Activated naive CD4-positive, alpha-beta T cell treated with anti-CD3 and anti-CD28 coated beads, Interleukin-2, amount 50 U/mL, for 24 hours (primary cell): Measurements from ENCODE around the gene PLA2G2E.

Experiments used
- H3K27ac Mint-ChIP-seq: one replicate; pipeline ENCODE4 v1.8.0; 2021; ENCODE audit warnings: mild to moderate bottlenecking, mixed read lengths
- H3K27me3 Mint-ChIP-seq: one replicate; pipeline ENCODE4 v1.8.0; 2021; ENCODE audit warnings: mixed read lengths
- H3K36me3 Mint-ChIP-seq: one replicate; pipeline ENCODE4 v1.8.0; 2021; ENCODE audit warnings: mixed read lengths
- H3K4me1 Mint-ChIP-seq: one replicate; pipeline ENCODE4 v1.8.0; 2021; ENCODE audit warnings: mixed read lengths
- H3K4me3 Mint-ChIP-seq: one replicate; pipeline ENCODE4 v1.8.0; 2021; ENCODE audit warnings: mild to moderate bottlenecking, mixed read lengths
- H3K9me3 Mint-ChIP-seq: one replicate; pipeline ENCODE4 v1.8.0; 2021; ENCODE audit warnings: mixed read lengths

PLA2G2E gene

GRCh38 chr1:19879227-19879626, 44.2 kb downstream of the PLA2G2E start:
- no peaks in the 10 kb centered on the region for H3K36me3 Mint-ChIP-seq
- no peak overlapping the region for H3K4me3 Mint-ChIP-seq
- H3K27me3 Mint-ChIP-seq: peaks cover 4% of the 10 kb centered on the region
- H3K4me1 Mint-ChIP-seq: peaks cover 19% of the 10 kb centered on the region
- no peak overlapping the region for H3K27ac Mint-ChIP-seq
- no peaks in the 10 kb centered on the region for H3K9me3 Mint-ChIP-seq

- H3K27me3 Mint-ChIP-seq: peaks cover 4% of the 10 kb centered on the region
- H3K36me3 Mint-ChIP-seq: no peaks in the 10 kb centered on the region
- H3K27ac Mint-ChIP-seq: no peak overlapping the region
- peaks cover 13% of the 10 kb centered on the region for H3K4me1 Mint-ChIP-seq
- H3K9me3 Mint-ChIP-seq: no peaks in the 10 kb centered on the region
- no peak overlapping the region for H3K4me3 Mint-ChIP-seq
Observed at GRCh38 chr1:19878637-19878985, 44.8 kb downstream of the PLA2G2E start.

- H3K4me1 Mint-ChIP-seq: peaks cover 7% of the 10 kb centered on the region
- peaks cover 8% of the 10 kb centered on the region for H3K27me3 Mint-ChIP-seq
- H3K9me3 Mint-ChIP-seq: no peaks in the 10 kb centered on the region
- H3K36me3 Mint-ChIP-seq: no peaks in the 10 kb centered on the region
- H3K27ac Mint-ChIP-seq: no peak overlapping the region
- H3K4me3 Mint-ChIP-seq: no peak overlapping the region
Observed at GRCh38 chr1:19877821-19878636, 45.4 kb downstream of the PLA2G2E start.

GRCh38 chr1:19877181-19877750, 46.2 kb downstream of the PLA2G2E start:
- Mint-ChIP-seq H3K9me3 (no peaks in the 10 kb centered on the region), H3K27ac (no peak overlapping the region), H3K4me1 (peaks cover 5% of the 10 kb centered on the region), H3K36me3 (no peaks in the 10 kb centered on the region), H3K27me3 (peaks cover 8% of the 10 kb centered on the region), H3K4me3 (no peak overlapping the region)

- no peak overlapping the region for H3K4me3 Mint-ChIP-seq
- H3K27me3 Mint-ChIP-seq: peaks cover 16% of the 10 kb centered on the region
- no peak overlapping the region for H3K27ac Mint-ChIP-seq
- no peaks in the 10 kb centered on the region for H3K9me3 Mint-ChIP-seq
- H3K4me1 Mint-ChIP-seq: no peaks in the 10 kb centered on the region
- no peaks in the 10 kb centered on the region for H3K36me3 Mint-ChIP-seq
Observed at GRCh38 chr1:19872190-19872589, 51.2 kb downstream of the PLA2G2E start.
